Measurements from ENCODE around the gene TMEM108. TPM values are rescaled to one million over a fixed set of nuclear protein-coding genes. Genes with fewer than 3 reads are reported as not detected.

TMEM108 gene
- total RNA-seq, 1 experiment from 2014 or later, result 2.1 TPM

DNA sequence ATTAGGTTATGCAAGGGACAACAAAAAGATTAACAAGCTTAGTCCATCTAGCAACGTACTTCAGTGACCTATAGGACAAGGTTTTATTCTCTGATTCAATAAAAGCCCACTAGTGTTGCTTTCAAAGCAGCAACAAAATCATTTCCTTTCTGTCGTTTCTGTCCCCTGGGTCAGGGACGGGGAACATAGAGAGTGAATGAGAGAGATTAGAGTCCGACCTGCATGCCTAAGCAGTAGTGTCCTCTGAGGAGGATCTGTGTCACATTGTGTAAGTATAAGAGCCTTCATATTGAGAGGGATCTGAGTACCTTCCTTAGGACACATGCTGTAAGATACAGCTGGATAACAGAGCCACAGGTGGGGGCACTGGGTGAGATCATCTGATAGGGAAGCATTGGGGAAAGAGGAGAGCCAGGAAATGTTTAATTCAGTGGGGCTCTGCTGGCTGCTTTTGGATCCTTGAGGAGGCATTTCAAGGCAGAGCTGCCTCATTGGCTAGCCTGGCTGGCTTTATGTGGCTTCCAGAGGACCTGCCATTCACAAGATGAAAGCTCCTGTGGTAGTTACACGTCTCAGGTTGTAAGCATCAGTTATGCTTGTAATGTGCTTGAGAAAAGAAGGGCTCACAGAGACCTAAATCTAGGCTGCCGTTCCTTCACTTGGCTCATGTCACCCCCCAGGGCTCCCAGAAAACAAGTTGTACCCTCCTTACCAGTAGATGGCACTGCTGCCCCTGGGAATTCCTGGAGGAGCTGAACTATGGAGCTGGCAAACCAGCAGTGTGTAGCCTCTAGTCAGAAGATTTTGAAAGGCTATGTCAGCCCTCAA, 2.7 kb downstream of the TMEM108 start:
- DNase-seq, result peak; percentile 78
- Histone ChIP-seq H3K4me3 (ENCODE audit: insufficient read depth, low read depth, low read length) (no peak overlapping the region), H3K27me3 (ENCODE audit: control insufficient read depth, insufficient read depth, low read length) (peaks cover 28% of the 10 kb centered on the region), H3K36me3 (replicated peaks; ENCODE audit: control insufficient read depth, insufficient read depth, low read length) (no peaks in the 10 kb centered on the region; the same call in 1 of the 2 replicates)

DNA sequence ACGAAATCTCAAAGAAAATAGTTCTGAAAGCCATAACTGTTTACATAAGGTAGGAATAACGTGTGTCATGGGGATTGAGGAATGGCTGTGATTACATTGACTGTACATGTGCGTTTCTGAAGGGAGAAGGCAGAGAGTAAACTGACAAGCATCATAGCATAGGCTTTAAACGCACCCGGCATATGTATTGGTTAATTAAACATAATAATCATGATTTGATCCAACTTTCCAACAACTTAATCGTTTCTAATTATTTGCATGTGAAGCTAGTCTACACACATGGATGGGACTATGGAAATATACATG, 3.3 kb downstream of the TMEM108 start:
- H3K27me3 ChIP-seq (ENCODE audit: control insufficient read depth, insufficient read depth, low read length), result peaks cover 28% of the 10 kb centered on the region
- H3K36me3 ChIP-seq (replicated peaks; ENCODE audit: control insufficient read depth, insufficient read depth, low read length), result no peaks in the 10 kb centered on the region; the same call in 1 of the 2 replicates
- no peak for DNase-seq
- H3K4me3 ChIP-seq (ENCODE audit: insufficient read depth, low read depth, low read length), result no peak overlapping the region

DNA sequence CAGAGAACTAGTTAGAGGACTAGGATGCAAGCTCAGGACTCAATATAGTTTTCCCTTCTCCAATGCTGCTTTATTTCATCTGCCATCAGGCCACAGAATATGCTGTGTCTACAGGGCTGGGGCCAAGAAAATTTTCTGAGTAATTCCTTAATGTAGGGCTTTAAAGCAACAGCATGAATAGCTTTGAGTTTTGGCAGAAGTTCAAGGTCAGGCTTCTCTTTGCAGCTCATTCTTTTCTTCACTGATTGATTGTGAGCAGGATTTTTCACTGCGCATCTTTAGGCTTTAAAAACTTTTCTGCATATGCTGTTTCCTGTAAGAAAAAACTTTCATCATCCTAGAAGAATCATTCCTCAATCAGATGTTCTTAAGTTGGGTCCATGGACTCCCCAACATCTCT, 4.6 kb downstream of the TMEM108 start:
- Histone ChIP-seq H3K4me3 (ENCODE audit: insufficient read depth, low read depth, low read length) (no peak overlapping the region), H3K36me3 (replicated peaks; ENCODE audit: control insufficient read depth, insufficient read depth, low read length) (no peaks in the 10 kb centered on the region; the same call in 1 of the 2 replicates), H3K27me3 (ENCODE audit: control insufficient read depth, insufficient read depth, low read length) (peaks cover 15% of the 10 kb centered on the region)
- no peak for DNase-seq

DNA sequence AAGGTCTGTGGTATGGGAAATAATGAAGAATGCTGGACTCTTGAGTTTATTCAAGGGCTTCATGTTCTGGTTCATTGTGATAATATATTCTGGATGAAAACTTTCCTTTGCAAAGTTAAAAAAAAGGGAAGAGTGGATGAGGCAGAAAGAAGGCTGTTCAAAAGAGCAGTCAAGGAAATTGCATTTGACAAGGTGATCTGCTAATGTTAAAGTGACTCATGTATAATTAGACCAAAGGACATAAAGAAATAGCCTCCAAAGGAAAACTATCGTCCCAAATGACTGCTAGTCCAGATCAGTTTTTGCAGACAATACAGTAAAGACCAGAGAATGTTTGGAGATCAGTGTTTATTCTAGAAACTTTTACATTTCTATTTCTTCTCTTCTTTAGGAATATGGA, 9.8 kb downstream of the TMEM108 start:
- no peak overlapping the region for H3K4me3 ChIP-seq (ENCODE audit: insufficient read depth, low read depth, low read length)
- H3K36me3 ChIP-seq (replicated peaks; ENCODE audit: control insufficient read depth, insufficient read depth, low read length), result no peaks in the 10 kb centered on the region; the same call in 1 of the 2 replicates
- DNase-seq, result no peak
- H3K27me3 ChIP-seq (ENCODE audit: control insufficient read depth, insufficient read depth, low read length), result no peaks in the 10 kb centered on the region

DNA sequence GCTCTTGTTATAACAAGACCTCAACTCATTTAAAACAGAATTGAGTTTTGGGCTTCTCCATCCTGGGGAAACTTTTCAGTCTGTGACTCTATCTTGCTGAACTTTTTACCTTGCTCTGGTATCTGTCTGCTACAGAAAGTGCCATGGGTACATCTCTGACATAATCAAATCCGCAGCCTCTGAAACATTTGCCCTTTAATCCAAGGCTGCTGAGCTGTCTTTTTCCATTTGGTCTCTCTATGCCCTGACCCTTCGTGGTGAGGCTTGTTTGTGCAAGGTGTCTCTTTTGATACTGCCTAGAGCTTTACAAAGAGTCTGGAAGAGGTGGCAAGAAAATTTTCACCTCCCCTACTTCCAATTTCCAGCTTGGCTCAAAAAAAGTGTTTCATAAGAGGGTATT, 11.3 kb downstream of the TMEM108 start:
- Histone ChIP-seq H3K36me3 (replicated peaks; ENCODE audit: control insufficient read depth, insufficient read depth, low read length) (no peaks in the 10 kb centered on the region; the same call in 1 of the 2 replicates), H3K27me3 (ENCODE audit: control insufficient read depth, insufficient read depth, low read length) (no peaks in the 10 kb centered on the region), H3K4me3 (ENCODE audit: insufficient read depth, low read depth, low read length) (no peak overlapping the region)
- DNase-seq, result no peak

DNA sequence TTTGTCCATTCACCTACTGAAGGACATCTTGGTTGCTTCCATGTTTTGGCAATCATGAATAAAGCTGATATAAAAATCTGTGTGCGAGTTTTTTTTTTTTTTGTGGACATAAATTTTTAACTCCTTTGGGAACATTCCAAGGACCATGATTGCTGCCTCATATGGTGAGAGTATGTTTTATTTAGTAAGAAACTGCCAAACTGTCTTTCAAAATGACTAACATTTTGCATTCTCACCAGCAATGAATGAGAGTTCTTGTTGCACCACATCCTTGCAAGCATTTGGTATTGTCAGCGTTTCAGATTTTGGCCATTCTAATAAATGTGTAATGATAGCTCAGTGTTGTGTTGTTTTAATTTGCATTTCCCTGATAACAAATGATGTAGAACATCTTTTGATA, 12.7 kb downstream of the TMEM108 start:
- H3K36me3 ChIP-seq (replicated peaks; ENCODE audit: control insufficient read depth, insufficient read depth, low read length), result no peaks in the 10 kb centered on the region; the same call in 1 of the 2 replicates
- no peaks in the 10 kb centered on the region for H3K27me3 ChIP-seq (ENCODE audit: control insufficient read depth, insufficient read depth, low read length)
- no peak overlapping the region for H3K4me3 ChIP-seq (ENCODE audit: insufficient read depth, low read depth, low read length)
- no peak for DNase-seq

DNA sequence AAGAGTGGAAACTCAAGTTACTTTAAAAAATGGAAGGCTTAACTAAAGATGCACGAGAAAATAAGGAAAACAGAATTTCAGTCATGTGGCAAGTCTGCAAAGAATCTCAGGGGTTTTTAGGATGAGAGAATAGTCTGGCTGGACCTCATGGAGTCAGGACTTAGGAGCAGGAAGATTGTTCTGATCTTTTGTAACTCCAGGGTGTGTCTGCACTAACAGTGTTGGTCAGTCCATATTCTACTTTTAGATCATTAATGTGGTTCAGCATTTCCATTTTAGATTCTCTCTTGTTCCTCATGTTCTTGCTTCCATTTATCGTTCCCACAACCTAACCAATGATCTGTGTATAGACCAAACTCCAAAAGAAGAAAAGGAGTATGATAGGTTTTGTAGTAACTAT, 15.3 kb downstream of the TMEM108 start:
- DNase-seq, result no peak
- Histone ChIP-seq H3K27me3 (ENCODE audit: control insufficient read depth, insufficient read depth, low read length) (no peaks in the 10 kb centered on the region), H3K4me3 (ENCODE audit: insufficient read depth, low read depth, low read length) (no peak overlapping the region), H3K36me3 (replicated peaks; ENCODE audit: control insufficient read depth, insufficient read depth, low read length) (no peaks in the 10 kb centered on the region)

DNA sequence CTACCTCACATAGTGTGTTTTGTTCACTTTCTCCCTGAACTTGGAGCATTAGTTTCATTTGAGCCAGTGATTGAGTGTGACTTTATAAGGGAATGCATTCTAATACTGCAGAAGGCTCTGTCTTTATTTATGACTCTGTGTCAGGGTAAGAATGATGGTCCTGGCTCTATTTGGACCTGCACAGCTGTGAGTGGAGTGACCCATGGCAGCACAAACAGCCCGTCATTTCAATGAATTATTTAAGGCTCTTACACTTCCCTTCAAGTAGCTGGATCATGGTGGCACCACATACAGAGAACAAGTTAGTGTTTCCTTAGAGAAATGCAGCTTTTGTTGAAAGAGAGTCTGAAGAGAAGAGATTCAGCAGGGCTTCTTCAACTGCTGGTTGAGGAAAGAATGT, 16.4 kb downstream of the TMEM108 start:
- H3K4me3 ChIP-seq (ENCODE audit: insufficient read depth, low read depth, low read length), result no peak overlapping the region
- no peaks in the 10 kb centered on the region for H3K27me3 ChIP-seq (ENCODE audit: control insufficient read depth, insufficient read depth, low read length)
- H3K36me3 ChIP-seq (replicated peaks; ENCODE audit: control insufficient read depth, insufficient read depth, low read length), result no peaks in the 10 kb centered on the region
- DNase-seq, result no peak

DNA sequence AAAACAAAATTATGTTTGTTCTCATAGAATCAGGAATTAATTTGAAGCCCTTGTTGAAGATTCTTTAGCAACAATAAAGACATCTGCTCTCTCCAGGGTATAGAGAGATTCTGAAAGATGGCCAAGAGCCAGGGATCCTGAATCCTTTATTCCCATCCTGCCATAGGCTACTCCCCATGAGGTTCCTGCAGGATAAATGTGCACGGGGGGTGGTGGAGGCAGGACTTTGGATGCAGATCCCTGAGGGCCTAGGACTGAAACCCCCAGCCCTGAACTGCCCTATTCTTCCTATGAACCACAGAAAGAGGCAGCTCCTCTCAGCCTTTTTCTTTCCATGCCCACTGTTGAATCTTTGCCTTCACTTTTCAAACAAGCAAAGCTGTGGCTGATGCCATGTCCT, 17.1 kb downstream of the TMEM108 start:
- Histone ChIP-seq H3K4me3 (ENCODE audit: insufficient read depth, low read depth, low read length) (no peak overlapping the region), H3K36me3 (replicated peaks; ENCODE audit: control insufficient read depth, insufficient read depth, low read length) (no peaks in the 10 kb centered on the region), H3K27me3 (ENCODE audit: control insufficient read depth, insufficient read depth, low read length) (no peaks in the 10 kb centered on the region)
- no peak for DNase-seq

DNA sequence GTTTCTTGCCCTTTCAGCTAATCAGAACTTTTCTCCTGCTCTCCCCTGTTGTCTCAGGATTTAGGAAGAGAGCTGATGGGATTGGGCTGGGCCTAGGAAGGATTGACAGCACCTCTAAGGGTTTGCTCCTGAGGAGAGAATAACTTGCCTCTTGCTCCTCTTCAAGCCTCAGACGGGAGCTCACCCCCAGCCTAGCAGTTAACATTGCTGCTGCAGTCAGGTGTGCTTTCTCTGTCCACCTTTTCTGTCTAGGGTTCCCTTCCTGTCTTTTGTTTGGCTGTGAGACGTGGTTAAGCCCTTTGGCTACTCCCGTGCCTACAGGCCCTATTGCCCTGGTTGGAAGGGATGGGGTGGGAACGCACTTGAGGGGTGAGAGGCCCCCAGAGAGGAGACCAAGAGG, 20.1 kb downstream of the TMEM108 start:
- DNase-seq, result no peak
- no peaks in the 10 kb centered on the region for H3K27me3 ChIP-seq (ENCODE audit: control insufficient read depth, insufficient read depth, low read length)
- no peaks in the 10 kb centered on the region for H3K36me3 ChIP-seq (replicated peaks; ENCODE audit: control insufficient read depth, insufficient read depth, low read length)
- no peak overlapping the region for H3K4me3 ChIP-seq (ENCODE audit: insufficient read depth, low read depth, low read length)

DNA sequence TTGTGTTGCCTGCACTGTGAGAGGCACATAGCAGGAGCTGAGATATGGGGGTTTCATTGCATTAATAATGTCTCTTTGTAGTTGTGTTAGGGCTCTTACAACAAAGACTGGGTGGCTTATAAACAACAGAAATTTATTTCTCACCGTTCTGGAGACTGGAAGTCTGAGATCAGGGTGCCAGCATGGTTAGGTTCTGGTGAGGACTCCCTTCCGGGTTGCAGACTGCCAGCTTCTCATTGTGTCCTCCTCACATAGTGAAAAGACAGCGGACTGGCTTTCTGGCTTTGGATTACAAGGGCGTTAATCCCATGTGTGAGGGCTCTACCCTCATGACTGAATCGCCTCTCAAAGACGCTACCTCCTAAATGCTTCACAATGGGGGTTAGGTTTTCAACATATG, 20.6 kb downstream of the TMEM108 start:
- H3K27me3 ChIP-seq (ENCODE audit: control insufficient read depth, insufficient read depth, low read length), result no peaks in the 10 kb centered on the region
- H3K4me3 ChIP-seq (ENCODE audit: insufficient read depth, low read depth, low read length), result no peak overlapping the region
- H3K36me3 ChIP-seq (replicated peaks; ENCODE audit: control insufficient read depth, insufficient read depth, low read length), result no peaks in the 10 kb centered on the region
- no peak for DNase-seq

DNA sequence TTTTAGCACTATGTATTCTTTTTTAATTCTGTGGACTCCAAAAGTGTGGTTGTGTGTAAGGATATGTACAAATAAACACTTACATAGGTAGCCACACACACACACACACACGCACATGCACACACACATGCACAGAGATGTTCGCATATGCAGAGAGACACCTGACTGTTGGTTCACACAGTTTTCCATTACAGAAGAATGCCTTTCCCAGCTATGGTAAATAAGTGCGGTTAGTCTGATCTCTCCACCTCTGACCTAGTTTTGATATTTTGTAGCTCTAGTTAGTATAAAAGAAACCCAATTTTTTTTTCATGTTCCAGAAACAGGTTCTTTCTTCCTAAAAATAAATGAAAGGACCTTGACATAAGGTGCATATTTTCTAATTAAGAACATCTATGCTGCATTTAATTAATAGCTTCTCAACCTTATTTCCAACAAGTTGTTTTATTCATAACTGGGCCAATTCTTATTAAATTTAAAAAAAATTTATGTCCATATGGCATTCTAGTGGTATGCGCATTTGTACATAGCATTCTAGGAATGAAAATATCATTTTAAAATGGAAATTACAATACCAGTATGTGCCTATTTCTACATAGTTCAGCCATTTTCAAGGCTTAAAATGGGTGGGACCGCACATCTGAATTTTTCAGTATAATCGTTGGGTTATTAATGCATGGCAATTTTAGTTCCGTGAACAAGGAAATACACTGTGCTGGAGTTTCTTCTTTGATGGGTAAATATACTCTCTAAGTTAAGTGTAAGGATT, 27.2 kb downstream of the TMEM108 start:
- Histone ChIP-seq H3K4me3 (ENCODE audit: insufficient read depth, low read depth, low read length) (no peak overlapping the region), H3K27me3 (ENCODE audit: control insufficient read depth, insufficient read depth, low read length) (no peaks in the 10 kb centered on the region), H3K36me3 (replicated peaks; ENCODE audit: control insufficient read depth, insufficient read depth, low read length) (no peaks in the 10 kb centered on the region; the same call in 1 of the 2 replicates)
- DNase-seq, result no peak

DNA sequence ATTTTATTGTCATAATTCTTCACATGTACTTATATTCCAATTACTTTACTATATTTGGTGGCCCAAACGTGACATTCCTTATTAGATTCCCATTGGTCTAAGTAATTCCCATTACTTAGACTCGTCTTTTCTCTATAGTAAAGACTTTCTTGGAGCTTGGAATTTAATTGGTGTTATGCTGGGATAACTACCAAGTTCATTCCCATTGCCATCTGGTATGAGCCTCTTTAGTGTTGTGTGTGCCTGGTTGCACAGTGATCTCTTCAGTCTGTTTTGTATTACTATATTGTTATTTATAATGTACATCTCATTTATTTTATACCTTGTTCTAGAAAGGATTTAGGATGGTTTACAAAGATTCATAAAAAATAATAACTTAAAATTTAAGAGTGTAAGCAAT, 27.8 kb downstream of the TMEM108 start:
- H3K4me3 ChIP-seq (ENCODE audit: insufficient read depth, low read depth, low read length), result no peak overlapping the region
- DNase-seq, result no peak
- H3K36me3 ChIP-seq (replicated peaks; ENCODE audit: control insufficient read depth, insufficient read depth, low read length), result no peaks in the 10 kb centered on the region; the same call in 1 of the 2 replicates
- no peaks in the 10 kb centered on the region for H3K27me3 ChIP-seq (ENCODE audit: control insufficient read depth, insufficient read depth, low read length)

DNA sequence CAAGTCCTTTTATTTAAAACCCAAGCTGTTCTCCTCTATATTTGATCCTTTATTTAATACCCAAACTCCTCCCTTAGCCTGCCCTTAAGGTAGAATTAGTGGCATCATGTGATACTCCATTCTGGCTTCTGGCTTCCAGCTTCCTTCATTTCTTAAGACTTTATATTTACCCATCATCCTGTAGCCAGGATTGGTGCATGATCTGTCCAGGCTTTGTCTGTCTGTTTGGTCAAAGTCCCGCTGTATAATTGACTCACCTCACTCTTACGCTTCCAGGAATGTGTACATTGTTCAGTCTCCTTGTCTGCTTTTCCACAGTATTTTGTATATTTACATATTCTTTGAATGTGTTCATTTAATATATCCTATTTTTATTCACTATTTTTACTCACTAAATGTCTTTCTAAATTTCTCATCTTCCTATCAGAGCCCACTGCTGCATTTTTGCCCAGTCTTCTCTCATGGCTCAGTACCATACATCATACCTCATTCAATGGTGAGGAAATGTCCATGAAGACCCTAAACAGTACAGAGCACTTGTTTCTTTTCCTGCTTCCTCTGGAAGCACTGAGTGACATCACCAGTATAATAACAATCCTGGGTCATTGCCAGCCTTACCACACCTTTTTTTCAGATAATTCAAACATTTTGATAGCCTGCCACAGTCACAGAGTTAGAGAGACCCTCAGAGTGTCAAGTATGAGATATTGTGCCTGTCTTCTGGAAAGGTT, 31.5 kb downstream of the TMEM108 start:
- Histone ChIP-seq H3K27me3 (ENCODE audit: control insufficient read depth, insufficient read depth, low read length) (no peaks in the 10 kb centered on the region), H3K36me3 (replicated peaks; ENCODE audit: control insufficient read depth, insufficient read depth, low read length) (no peaks in the 10 kb centered on the region; the same call in 1 of the 2 replicates), H3K4me3 (ENCODE audit: insufficient read depth, low read depth, low read length) (no peak overlapping the region)
- DNase-seq, result no peak

DNA sequence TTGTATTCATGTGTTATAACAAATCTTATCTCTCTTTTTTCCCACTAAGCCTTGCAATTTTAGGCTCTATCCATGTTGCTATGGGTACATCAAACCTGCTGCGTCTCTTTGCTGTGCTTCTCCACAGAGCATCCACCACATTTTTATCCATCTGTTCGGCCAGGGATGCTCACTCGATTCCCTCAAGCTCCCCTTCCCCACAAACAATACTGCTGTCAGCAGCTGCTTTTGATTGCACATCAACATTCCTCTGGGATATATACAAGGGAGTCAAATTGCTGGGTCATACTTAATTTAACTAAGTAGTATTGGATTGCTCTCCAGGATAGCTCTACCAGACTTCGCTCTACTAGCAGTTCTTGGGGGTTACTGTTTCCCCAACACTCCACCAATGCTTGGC, 36.8 kb downstream of the TMEM108 start:
- no peak overlapping the region for H3K4me3 ChIP-seq (ENCODE audit: insufficient read depth, low read depth, low read length)
- no peaks in the 10 kb centered on the region for H3K27me3 ChIP-seq (ENCODE audit: control insufficient read depth, insufficient read depth, low read length)
- H3K36me3 ChIP-seq (replicated peaks; ENCODE audit: control insufficient read depth, insufficient read depth, low read length), result no peaks in the 10 kb centered on the region
- no peak for DNase-seq

Measured in H7 (cell line).